Endometrial microvascular endothelial cells (primary cell): ENCODE data around the gene GADD45GIP1. TPM values are rescaled to one million over a fixed set of nuclear protein-coding genes. Genes with fewer than 3 reads are reported as not detected.
"Not testable (repeated sequence)": the region's sequence is repeated elsewhere in the genome, so short reads cannot be mapped to it uniquely, and the experiment has no call there.

Experiments
- in situ Hi-C: cut with HindIII; loops from 2 replicates; pipeline ENCODE4 v1.10.0; 2017; ENCODE audit warnings: low sequenced_read_pairs, low pct_unique_long_range_greater_than_20kb; ENCODE audit errors: inconsistent ontology term
- total RNA-seq: library from RNA; depleted of rRNA; stranded (reverse); fragments of >200 nt; gene quantifications from one replicate; pipeline ENCODE4 v1.2.3, GENCODE V29; 2015; ENCODE audit errors: inconsistent ontology term

GADD45GIP1 gene
- total RNA-seq, 1 donor from 2014 or later = 41.4 TPM

DNA sequence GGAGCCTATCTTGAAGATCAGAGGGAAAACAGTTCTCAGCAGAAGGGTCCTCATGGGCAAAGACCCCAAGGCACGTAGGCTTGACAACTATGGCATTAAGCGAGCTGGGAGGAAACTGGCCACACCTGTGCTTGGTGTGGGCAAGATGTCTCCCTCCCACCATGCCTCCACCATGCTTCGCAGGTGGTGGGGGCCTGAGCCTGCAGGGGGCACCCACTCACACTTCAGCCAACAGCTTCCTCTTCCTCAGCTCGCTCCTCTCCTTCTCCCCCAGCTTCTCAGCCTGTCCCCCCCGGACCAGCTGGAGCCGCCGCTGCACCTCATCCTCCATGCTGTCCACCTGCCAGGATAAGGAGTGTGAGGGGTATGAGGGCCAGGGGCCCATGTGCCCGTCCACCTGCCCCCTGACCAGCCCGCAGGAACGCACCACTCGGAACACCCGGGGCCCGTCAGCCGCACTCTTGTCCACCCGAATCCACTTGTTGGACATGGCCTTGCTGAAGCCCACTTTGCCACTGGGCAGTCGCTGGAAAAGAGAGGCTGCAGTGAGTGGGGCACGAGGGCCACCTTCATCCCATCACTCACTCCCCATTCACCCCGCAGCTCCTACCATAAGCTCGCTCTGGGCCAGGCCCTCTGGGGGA, 26.9 kb downstream of the GADD45GIP1 start:
- in situ Hi-C loops = no loop called here

DNA sequence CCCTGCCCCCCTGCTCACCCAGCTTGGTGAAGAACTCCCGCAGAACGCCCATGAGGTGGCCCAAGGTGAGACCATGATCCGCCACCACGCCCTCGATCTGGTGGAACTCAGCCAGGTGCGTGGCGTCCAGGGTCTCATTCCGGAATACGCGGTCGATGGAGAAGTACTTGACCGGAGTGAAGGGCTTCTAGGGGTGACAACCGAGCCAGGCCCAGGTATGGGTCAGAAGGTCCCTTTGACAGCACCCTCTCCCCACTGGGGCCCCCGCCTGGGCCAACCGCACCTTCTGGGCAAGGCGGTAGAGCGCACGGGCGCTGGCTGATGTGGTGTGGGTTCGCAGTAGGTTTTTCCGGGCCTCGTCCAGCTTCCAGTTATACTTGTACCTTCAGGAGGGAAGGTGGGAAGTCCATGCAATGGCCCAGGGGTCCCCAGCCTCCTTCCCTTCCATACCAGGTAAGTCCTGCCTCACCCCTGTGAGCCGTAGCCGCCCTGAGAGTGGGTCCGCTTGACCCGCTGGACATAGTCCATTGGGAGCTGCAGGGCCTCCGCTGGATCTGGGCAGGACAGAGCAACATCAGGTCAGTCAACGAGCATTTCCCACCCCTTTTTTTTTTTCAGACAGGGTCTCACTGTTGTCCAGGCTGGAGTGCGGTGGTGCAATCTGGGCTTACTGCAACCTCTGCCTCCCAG, 32.3 kb downstream of the GADD45GIP1 start:
- in situ Hi-C loops = no loop called here

DNA sequence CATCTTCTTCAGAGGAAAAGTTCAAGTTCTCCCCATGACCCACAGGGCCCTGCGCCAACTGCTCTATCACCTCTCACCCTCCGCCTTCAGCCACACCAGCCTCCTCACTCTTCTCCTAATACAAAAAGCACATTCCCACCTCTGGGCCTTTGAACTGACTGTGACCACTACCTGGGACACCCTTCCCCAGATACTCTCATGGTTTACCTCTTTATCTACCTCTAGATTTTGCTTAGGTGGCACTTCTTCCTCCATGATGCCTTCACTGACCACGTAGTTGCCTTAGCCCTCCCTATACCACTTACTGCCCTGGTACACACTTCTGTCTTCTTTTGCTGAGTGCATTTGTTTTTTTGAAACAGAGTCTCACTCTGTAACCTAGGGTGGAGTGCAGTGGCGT, 34.1 kb downstream of the GADD45GIP1 start:
- in situ Hi-C loops = no loop called here

DNA sequence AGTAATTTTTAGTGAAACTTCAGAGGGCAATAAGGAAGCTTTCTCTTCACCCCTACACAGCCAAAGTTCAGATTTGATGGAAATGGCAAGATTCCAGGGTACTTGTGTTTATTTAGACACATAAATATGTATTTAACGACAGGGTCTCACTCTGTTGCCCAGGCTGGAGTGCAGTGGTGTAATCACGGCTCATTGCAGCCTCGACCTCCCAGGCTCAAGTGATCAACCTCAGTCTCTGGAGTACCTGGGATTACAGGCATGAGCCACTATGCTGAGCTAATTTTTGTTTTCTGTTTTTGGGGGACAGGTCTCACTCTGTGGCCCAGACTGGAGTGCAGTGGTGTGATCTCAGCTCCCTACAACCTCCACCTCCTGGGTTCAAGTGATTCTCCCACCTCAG, 36.0 kb downstream of the GADD45GIP1 start:
- in situ Hi-C loops = no loop called here

DNA sequence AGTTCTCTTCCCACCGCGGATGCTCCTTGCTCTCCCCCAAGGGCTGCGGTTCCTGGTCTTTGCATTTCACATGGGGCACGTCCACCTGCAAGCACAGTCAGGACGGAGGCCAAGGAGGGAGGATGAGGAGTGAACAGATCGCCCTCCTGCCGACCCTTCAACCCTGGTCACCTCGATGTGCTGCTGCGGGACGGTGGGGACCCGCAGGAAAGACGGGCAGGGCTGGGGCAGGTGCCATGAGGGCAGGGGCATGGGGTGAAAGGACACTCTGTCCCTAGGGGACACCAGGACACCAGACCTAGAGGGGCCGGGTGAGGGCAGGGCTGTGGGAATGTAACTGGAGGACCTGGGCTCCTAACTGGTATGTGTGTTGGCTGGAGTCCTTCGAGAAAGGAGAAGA, 38.8 kb downstream of the GADD45GIP1 start:
- in situ Hi-C loops = no loop called here

DNA sequence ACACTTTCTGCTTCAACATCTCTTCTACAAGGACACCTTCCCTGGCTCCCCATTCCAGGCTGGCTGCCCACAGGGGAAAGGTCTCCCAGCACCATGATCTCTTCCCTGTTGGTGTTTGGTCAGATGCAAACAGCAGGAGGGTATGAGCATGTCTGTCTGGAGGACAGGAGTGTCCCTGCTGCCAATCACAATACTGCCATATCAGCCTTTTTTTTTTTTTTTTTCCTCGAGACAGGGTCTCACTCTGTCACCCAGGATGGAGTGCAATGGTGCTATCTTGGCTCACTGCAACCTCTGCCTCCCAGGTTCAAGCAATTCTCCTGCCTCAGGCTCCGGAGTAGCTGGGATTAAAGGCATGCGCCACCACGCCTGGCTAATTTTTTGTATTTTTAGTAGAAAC, 41.2 kb downstream of the GADD45GIP1 start:
- in situ Hi-C loops = not testable (repeated sequence)

DNA sequence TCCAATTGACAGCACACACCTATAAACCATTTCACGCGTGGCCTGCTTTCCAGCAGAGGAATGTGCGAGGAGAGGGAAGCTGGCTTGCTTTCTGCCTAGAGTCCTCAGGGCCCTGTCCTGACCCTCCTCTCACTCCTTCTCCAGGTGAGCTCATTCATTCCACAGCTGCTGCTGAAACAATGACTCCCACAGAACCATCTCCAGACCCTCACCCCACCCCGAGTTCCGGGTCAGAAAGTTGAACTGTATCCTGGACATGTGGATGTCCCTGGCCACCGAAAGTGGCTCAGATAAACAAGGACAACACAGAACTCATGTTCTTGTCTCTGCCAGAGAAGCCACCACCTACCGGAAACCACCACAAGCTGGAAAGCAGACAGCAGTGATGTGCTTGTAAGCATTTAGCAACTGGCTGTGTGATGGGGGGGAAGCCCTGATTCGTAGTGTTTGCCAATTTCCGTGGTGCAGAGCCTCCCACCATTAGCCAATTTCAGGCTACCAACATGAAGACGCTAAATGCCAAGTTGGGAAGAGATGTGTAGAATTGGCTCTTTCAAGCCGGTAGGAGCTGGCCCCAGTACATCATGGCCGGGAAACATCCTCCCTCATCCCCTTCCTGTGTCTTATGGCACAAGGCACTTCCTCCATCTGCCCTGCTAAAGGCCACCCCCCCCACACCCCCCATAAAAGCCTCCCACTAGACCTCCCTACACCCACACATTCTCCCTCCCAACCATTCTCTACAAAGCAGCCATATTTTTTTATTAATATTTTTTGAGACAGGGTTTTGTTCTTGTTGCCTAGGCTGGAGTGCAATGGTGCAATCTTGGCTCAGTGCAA, 43.0 kb downstream of the GADD45GIP1 start:
- in situ Hi-C loops = no loop called here

DNA sequence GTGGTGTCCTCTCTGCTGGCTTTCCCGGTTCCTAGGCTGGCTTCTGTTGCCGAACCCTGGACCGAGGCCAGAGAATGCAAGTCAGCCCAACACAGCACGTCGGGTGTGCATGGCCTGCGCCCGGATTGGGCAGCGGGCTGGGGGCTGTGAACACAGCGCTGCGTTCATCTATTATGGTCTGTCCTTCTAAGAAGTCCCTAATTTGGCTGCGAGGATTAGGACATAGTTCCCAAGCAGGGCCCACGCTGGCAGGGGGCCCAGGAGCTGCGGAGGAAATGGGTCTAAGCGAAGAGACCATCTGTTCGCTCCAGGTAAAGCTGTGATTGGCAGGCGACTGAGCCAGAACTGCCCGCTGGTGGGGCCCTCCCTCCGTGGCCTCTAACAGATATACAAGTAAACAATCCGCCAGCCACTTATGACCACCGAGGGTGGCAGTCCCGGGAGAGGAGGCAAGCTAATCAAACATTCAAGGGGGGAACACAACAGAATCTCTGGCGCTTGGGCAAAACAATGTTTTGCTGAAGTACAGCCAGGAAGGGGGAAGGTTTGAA, 43.9 kb downstream of the GADD45GIP1 start:
- in situ Hi-C loops = no loop called here

DNA sequence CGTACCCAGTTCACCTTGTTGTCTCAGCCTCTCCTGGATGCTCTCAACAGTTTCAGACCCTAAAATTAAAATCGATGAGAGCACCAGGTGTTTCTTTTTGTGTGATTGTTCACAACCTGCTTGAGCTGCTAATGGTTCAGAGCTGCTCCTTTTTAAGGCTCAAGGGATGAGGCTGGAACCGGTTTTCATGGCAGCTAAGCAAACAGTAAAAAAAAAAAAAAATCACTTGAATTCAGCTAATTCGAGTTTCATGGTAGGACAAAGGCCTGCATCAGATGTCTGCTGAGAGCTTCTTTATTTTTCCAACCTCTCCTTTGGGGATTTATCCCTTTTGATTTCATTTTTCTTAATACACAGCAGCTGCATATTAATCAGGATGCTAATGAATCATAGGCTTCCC, 44.5 kb downstream of the GADD45GIP1 start:
- in situ Hi-C loops = no loop called here

DNA sequence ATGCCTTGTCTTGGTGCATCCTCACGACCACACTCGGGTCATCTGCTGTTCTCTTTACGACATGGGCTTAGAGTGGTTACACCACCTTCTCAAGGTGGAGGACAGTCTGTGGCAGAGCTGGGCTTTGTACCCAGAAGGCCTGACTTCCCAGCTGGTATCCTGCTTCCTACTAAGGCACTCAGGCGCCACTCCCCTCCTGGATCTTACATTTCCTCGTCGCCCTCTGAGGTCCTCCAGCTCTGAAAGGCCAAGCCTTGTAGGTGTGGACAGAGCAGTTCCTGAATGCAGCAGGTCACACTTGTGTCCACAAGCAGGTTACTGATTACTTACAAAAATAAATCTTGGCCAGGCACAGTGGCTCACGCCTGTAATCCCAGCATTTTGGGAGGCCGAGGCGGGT, 49.9 kb downstream of the GADD45GIP1 start:
- in situ Hi-C loops = no loop called here

Other genes starting within 250 kb of the GADD45GIP1 start
- 23.1 TPM for gene TNPO2, start 233.3 kb downstream of the GADD45GIP1 start, total RNA-seq
- 359 TPM for gene TRIR, start 222.5 kb downstream of the GADD45GIP1 start, total RNA-seq
- 131 TPM for gene GET3, start 219.7 kb downstream of the GADD45GIP1 start, total RNA-seq
- gene BEST2, start 205.4 kb downstream of the GADD45GIP1 start, total RNA-seq = not detected
- gene HOOK2, start 181.7 kb downstream of the GADD45GIP1 start, total RNA-seq = 6.6 TPM
- gene JUNB, start 165.7 kb downstream of the GADD45GIP1 start, total RNA-seq = 19.7 TPM
- gene PRDX2, start 155.4 kb downstream of the GADD45GIP1 start, total RNA-seq = 259 TPM
- gene THSD8, start 155.2 kb downstream of the GADD45GIP1 start, total RNA-seq = not detected
- 40.8 TPM for gene RNASEH2A, start 150.6 kb downstream of the GADD45GIP1 start, total RNA-seq
- gene RTBDN, start 122.6 kb downstream of the GADD45GIP1 start, total RNA-seq = not detected
- 0.09 TPM for gene MAST1, start 118.7 kb downstream of the GADD45GIP1 start, total RNA-seq
- 35.1 TPM for gene DNASE2, start 75.8 kb downstream of the GADD45GIP1 start, total RNA-seq
- gene KLF1, start 70.0 kb downstream of the GADD45GIP1 start, total RNA-seq = not detected
- gene GCDH, start 66.1 kb downstream of the GADD45GIP1 start, total RNA-seq = 53.9 TPM
- not detected for gene SYCE2, start 37.9 kb downstream of the GADD45GIP1 start, total RNA-seq
- gene FARSA, start 23.5 kb downstream of the GADD45GIP1 start, total RNA-seq = 91.9 TPM
- 1,581 TPM for gene CALR, start 18.6 kb downstream of the GADD45GIP1 start, total RNA-seq
- gene RAD23A, start 11.4 kb downstream of the GADD45GIP1 start, total RNA-seq = 138 TPM
- not detected for gene DAND5, start 12.4 kb upstream of the GADD45GIP1 start, total RNA-seq
- 7.9 TPM for gene NFIX, start 38.3 kb upstream of the GADD45GIP1 start, total RNA-seq
- 135 TPM for gene LYL1, start 145.6 kb upstream of the GADD45GIP1 start, total RNA-seq
- gene TRMT1, start 159.5 kb upstream of the GADD45GIP1 start, total RNA-seq = 53.1 TPM
- 99.0 TPM for gene NACC1, start 161.0 kb upstream of the GADD45GIP1 start, total RNA-seq
- 75.5 TPM for gene STX10, start 193.2 kb upstream of the GADD45GIP1 start, total RNA-seq
- 93.7 TPM for gene IER2, start 193.2 kb upstream of the GADD45GIP1 start, total RNA-seq